Embryonic facial prominence (tissue), 1 donor: Measurements from ENCODE around the gene YWHAG.
"Not testable (repeated sequence)": the region's sequence is repeated elsewhere in the genome, so short reads cannot be mapped to it uniquely, and the experiment has no call there.

Experiments
- DNase-seq: peaks from one replicate; pipeline ENCODE4 v3.0.0-alpha.2; 2016; ENCODE audit errors: extremely low spot score

The YWHAG gene

GRCh38 chr7:76325092-76325491 lies 33.7 kb downstream of the YWHAG start:
- DNase-seq: no peak

GRCh38 chr7:76318488-76319353 lies 40.1 kb downstream of the YWHAG start:
- no peak for DNase-seq

DNA sequence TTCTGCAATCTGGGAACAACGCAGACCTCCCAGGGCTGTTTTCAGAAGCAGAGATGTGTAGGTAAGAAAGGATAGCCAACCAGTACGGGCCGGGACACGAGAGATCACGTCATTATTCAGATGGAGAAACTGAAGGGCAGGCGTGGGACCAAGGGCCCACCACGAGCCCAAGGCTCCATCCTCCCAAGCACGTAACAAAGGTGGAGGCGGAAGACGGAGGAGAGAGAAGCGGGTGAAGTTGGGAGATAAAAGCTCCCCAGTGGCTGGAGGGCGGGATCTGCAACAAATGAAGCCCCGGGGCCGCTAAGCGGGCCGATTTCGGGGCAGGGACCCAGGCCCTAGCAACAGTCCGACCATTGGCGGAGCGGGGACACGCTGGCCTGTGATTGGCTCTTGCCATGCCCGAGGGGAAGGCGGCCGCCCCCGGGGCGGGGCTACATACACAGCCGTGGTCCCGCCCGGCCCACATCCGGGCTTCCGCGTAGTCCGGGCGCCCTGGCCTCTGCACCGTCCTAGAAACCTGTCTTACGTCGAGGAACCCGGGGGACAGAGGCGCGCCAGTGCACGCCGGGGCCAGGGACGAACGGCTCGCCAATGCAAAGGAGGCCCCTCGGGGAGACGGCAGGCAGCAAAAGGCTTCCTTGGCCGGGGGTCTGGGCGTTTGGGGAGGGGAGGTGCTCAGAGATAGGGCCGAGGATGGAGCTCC lies 40.9 kb downstream of the YWHAG start:
- DNase-seq: peak; percentile 90

- no peak for DNase-seq
Observed at GRCh38 chr7:76316984-76317781, 41.6 kb downstream of the YWHAG start.

GRCh38 chr7:76315364-76315763 lies 43.4 kb downstream of the YWHAG start:
- DNase-seq: no peak

DNA sequence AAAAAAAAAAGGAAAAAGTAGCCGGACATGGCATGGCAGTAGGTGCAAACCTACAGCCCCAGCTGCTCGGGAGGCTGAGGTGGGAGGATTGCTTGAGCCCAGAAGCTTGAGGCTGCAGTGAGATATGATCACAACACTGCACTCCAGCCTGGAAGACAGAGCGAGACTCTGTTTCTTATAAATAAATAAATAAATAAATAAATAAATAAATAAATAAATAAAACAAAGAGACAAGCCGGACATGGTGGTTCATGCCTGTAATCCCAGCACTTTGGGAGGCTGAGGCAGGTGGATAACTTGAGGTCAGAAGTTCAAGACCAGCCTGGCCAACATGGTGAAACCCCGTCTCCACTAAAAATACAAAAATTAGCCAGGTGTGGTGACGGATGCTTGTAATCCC lies 44.1 kb downstream of the YWHAG start:
- DNase-seq: not testable (repeated sequence)

- DNase-seq: peak; percentile 78
Observed at GRCh38 chr7:76314042-76314721, 44.6 kb downstream of the YWHAG start.

DNA sequence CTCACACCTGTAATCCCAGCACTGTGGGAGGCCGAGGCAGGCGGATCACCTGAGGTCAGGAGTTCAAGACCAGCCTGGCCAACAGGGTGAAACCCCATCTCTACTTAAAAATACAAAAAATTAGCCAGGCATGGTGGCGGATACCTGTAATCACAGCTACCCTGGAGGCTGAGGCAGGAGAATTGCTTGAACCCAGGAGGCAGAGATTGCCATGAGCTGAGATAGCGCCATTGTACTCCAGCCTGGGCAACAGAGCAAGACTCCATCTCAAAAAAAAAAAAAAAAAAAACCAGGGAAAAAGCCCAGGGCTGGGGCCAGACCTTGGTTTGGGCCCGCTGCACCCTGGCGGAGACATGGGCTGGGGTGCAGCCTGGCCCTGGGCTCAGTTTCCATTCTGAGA lies 47.0 kb downstream of the YWHAG start:
- not testable (repeated sequence) for DNase-seq

GRCh38 chr7:76310102-76310957 lies 48.5 kb downstream of the YWHAG start:
- DNase-seq: no peak

DNA sequence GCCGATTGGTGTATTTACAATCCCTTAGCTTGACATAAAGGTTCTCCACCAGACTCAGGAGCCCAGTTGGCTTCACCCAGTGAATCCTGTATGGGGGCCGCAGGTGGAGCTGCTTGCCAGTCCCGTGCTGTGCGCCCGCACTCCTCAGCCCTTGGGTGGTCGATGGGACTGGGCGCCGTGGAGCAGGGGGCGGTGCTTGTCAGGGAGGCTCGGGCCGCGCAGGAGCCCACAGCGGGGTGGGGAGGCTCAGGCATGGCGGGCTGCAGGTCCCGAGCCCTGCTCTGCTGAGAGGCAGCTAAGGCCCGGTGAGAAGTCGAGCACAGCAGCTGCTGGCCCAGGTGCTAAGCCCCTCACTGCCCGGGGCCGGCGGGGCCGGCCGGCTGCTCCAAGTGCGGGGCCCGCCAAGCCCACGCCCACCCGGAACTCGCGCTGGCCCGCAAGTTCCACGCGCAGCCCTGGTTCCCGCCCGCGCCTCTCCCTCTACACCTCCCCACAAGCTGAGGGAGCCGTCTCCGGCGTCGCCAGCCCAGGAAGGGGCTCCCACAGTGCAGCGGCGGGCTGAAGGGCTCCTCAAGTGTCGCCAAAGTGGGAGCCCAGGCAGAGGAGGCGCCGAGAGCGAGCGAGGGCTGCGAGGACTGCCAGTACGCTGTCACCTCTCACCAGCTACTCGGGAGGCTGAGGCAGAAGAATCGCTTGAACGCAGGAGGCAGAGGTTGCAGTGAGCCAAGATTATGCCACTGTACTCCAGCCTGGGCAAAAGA lies 49.3 kb downstream of the YWHAG start:
- not testable (repeated sequence) for DNase-seq

- DNase-seq: not testable (repeated sequence)
Observed at GRCh38 chr7:76308874-76309273, 49.9 kb downstream of the YWHAG start.

DNA sequence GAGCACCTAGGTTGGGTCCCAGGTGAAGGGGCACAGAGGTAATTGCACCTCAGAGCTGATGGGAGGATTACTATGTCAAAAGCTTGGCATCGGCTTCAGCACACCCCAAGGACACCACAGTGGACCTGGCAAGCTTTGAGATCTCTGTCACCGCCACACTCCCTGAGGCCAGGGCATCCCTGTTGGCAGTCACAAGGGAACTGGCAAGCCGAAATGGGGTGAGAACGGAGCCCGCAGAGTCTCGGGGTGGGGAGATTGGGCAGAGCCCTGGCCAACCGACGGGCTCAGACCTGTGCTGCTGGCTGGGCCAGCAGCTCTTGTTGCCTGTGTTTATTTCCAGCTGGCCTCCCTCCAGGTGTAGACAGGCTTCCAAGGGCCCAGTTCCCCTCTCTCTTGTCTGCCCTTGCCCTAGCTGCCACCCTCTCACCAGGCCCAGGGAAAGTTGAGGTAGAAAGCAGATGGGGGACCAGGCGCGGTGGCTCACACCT lies 53.9 kb downstream of the YWHAG start:
- no peak for DNase-seq

- peak; percentile 94 for DNase-seq
Observed at GRCh38 chr7:76303202-76304147, 55.3 kb downstream of the YWHAG start.

DNA sequence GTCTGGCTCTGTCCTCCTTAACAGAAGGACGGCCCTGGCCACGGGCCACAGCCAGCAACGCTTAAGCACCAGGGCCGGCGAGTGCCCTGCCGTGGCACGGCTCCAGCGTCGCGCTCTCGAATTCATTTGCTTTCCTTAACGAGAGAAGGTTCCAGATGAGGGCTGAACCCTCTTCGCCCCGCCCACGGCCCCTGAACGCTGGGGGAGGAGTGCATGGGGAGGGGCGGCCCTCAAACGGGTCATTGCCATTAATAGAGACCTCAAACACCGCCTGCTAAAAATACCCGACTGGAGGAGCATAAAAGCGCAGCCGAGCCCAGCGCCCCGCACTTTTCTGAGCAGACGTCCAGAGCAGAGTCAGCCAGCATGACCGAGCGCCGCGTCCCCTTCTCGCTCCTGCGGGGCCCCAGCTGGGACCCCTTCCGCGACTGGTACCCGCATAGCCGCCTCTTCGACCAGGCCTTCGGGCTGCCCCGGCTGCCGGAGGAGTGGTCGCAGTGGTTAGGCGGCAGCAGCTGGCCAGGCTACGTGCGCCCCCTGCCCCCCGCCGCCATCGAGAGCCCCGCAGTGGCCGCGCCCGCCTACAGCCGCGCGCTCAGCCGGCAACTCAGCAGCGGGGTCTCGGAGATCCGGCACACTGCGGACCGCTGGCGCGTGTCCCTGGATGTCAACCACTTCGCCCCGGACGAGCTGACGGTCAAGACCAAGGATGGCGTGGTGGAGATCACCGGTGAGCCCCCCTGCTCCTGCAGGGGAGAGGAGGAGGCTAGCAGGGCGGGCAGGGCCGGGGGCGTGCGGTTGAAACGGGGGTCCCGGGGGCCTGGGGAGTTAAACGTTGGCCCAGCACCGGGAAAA lies 56.2 kb downstream of the YWHAG start, which contains the start of gene HSPB1:
HSPB1 (plus strand) TSS at position 327 of the 855 bp plus-strand sequence; CDS start at position 367, 40 bp downstream.
- DNase-seq: peak; percentile 63

GRCh38 chr7:76301000-76301399 lies 57.8 kb downstream of the YWHAG start:
- no peak for DNase-seq

- DNase-seq: no peak
Observed at GRCh38 chr7:76300166-76300731, 58.5 kb downstream of the YWHAG start.
